ENCODE data around the gene LRRC75A. TPM values are rescaled to one million over a fixed set of nuclear protein-coding genes. Genes with fewer than 3 reads are reported as not detected.

Gene LRRC75A
- total and polyA plus RNA-seq, 4 donors, result 0.08 to 22.6 (median 0.37) TPM

DNA sequence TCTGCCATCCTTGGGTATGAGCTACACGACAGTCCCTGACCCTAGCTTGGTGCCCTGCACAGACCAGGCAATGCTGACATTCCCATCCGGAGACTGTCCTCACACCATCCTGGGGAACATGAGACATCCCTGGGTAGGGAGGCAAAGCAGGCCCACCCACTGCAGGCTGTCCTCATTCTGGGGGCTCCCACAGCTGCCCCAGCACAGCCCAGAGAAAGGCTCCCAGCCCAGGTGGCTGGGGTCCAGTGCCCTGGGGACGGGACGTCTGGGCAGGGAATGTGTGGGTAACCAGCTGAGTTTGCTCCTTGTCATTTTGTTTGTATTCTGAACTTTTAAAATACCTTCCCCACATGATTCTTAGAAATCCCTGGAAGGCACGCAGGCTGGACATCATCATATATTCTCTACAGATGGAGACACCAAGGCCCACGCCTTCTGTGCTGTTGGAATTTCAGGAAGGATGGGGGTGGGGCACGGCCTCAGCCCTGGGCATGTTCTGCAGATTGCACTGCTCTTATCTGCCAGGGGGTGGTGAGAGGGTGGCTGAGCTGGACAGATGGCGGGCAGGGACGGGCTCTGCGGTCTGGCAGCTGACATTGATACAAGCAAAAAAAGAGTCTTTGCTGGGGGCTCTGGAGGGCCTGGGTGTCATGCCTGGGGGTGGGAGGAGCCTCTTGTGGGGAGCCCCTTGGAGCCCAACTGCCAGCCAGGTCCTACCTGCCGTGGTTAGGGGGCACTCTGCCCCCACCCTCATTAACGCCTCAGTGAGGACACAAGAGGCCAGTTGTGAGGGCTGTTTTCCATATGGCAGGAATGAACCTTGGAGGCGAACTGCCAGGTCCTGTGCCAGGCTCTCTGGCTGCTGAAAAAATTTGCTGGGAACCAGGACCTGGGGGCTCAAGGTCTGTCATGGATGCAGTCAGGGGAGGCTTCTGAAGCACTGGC, 28.4 kb downstream of the LRRC75A start:
- DNase-seq (ENCODE audit: low spot score), result no peak
- no peaks in the 10 kb centered on the region for H3K27me3 ChIP-seq (ENCODE audit: control insufficient read depth in 4 of 4, insufficient read depth in 4 of 4, low read length in 3 of 4)

More for the DNA sequence above, 28.4 kb downstream of the LRRC75A start:
- H3K27ac ChIP-seq (ENCODE audit: low read depth in 1 of 2, low read length in 2 of 2), result no peak overlapping the region
- H3K9ac ChIP-seq (ENCODE audit: low read depth in 1 of 2, low read length in 2 of 2), result no peak overlapping the region
- H3K36me3 ChIP-seq (ENCODE audit: control insufficient read depth in 4 of 4, insufficient read depth in 3 of 4, low read depth in 1 of 4, low read length in 3 of 4), result no peaks in the 10 kb centered on the region
- WGBS, result 86% methylated on average over 13 of the region's 13 CpGs
- no peak for TF ChIP-seq REST (IDR thresholded peaks at IDR 0.05)
- TF ChIP-seq, protein P1, sequence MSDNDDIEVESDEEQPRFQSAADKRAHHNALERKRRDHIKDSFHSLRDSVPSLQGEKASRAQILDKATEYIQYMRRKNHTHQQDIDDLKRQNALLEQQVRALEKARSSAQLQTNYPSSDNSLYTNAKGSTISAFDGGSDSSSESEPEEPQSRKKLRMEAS (IDR thresholded peaks at IDR 0.05), result no peak
- TF ChIP-seq EGR1 (IDR thresholded peaks at IDR 0.05; ENCODE audit: low read depth in 2 of 2), result no peak
- no peak for TF ChIP-seq ZBTB33 (IDR thresholded peaks at IDR 0.05)
- no peak for TF ChIP-seq SP1 (IDR thresholded peaks at IDR 0.05)
- TF ChIP-seq CTCF (IDR thresholded peaks at IDR 0.05; ENCODE audit: low read depth, low read length, missing input control), result no peak
- no peak for TF ChIP-seq RXRA (IDR thresholded peaks at IDR 0.05)
- H3K4me3 ChIP-seq (ENCODE audit: low read depth in 1 of 3, low read length in 3 of 3), result no peak overlapping the region
- peaks cover 0 to 9% (median 7%) of the 10 kb centered on the region in 4 donors for H3K4me1 ChIP-seq (ENCODE audit: control insufficient read depth in 4 of 4, insufficient read depth in 4 of 4, low read length in 3 of 4)
- no peaks in the 10 kb centered on the region for H3K9me3 ChIP-seq (ENCODE audit: control insufficient read depth in 4 of 4, low read length in 3 of 4)
